Fibroblast of skin of right quadriceps (primary cell): ENCODE measurements around the gene KRT84.

Experiments
- DNase-seq: peaks from one replicate; pipeline ENCODE4 v3.0.0-alpha.2; 2013

KRT84 gene, protein sequence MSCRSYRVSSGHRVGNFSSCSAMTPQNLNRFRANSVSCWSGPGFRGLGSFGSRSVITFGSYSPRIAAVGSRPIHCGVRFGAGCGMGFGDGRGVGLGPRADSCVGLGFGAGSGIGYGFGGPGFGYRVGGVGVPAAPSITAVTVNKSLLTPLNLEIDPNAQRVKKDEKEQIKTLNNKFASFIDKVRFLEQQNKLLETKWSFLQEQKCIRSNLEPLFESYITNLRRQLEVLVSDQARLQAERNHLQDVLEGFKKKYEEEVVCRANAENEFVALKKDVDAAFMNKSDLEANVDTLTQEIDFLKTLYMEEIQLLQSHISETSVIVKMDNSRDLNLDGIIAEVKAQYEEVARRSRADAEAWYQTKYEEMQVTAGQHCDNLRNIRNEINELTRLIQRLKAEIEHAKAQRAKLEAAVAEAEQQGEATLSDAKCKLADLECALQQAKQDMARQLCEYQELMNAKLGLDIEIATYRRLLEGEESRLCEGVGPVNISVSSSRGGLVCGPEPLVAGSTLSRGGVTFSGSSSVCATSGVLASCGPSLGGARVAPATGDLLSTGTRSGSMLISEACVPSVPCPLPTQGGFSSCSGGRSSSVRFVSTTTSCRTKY

DNA sequence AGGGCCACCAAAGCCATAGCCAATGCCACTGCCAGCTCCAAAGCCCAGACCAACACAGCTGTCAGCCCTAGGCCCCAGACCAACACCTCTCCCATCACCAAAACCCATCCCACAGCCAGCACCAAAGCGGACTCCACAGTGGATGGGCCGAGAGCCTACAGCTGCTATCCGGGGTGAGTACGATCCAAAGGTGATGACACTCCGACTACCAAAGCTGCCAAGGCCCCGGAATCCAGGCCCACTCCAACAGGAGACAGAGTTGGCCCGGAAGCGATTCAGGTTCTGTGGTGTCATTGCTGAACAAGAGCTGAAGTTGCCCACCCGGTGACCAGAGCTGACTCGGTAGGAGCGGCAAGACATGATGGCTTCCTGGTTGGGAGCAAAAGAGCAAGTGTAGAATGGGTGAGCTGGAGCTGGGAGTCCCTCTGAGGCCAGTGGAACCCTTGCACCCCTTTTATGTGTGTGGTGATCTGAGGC is at the start of gene KRT84:
TSS of gene KRT84 (minus strand) at position 427 of the 477 bp plus-strand sequence. CDS start at position 360, 67 bp downstream.
- DNase-seq, result no peak

DNA sequence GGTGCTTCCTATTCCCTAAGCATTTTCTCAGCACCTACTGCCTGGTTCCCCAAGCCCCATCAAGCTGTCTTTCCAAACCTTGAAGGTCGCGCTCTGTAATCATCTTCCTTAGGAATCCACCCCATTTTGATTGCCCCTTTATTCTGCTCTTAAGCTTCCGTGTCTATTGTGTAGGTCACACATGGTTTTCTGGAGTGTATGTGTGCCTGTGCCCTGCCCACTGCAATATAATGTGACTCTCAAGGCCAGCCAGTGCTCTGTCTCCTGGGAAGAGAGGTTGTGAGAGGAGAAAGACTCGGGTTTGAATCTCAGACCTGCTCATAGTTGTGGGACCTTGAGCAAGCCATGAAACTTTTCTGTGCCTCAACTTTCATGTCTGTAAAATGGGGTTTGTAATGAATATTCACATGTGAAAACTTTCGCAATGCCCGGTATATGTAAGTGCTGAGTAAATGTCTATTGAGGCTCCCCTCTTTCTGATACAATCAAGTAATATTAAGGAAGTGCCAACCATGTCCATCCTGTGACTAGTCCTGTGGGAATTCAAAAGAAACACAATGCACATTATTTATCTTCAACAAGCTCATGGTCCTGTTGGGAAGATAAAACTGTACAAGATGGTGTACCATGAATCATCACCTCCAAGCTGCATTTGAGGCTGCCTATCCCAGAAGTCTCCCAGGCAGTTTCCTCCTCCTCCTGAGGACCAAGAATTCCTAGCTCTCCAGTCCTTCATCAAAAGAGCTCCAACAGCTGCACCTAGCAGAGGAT is 49.5 kb upstream of the KRT84 start:
- DNase-seq, result no peak

DNA sequence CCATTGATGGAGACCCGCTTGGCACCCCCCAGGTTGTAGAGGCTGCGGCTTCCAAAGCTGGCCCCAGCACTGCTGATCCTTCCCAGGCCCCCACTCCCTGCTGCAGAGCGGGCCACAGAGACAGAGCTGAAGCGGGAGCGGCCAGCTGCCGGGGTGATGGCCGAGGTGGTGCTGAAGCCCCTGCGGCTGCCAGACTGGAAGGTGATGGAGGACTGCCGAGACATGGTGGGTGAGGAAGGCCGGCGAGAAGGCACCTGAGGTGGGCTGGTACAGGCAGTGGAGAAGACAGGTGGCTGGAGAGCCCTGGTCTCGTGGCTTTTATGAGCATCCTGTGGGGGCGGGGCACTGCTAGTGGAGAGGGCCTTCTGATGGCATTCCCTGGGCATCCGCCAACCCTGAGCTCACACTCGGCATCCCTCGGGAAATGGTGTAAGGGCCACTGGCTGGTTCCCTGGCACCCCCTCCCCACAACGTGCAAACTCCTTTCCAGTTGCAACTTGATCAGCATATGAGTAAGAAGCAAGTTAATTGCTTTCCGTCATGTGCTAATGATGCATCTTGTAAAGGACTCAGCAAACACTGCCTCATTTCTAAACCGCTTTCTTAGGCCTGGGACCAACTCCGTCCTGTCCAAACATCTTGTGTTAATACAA is 48.8 kb upstream of the KRT84 start, which contains the start of gene KRT75:
TSS of gene KRT75 (minus strand) at position 291 of the 653 bp plus-strand sequence. CDS start at position 224, 67 bp downstream.
- DNase-seq, result peak; percentile 39

DNA sequence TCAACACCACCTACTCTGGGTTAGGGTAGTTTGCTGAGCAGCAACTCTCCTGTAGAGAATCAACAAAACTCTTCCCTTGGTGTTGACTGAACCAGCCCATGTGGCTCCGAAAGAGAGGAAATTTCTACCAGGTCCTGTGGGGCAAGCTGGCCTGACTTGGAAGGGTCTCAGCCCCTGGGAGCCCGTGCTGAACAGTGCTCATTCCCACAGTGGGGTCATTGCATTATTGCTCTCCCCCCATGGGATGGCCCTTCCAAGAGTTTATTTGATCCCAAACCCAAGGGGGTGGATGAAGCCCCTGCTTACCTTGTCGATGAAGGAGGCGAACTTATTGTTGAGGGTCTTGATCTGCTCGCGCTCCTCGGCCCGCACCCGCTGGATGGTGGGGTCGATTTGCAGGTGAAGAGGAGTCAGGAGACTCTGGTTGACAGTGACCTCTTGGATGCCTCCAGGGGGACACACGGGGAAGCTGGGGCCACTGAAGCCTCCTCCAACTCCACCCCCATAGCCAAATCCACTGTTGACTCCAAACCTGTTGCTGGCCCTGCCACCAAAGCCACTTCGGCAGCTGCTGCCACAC is 48.1 kb upstream of the KRT84 start:
- DNase-seq, result no peak

DNA sequence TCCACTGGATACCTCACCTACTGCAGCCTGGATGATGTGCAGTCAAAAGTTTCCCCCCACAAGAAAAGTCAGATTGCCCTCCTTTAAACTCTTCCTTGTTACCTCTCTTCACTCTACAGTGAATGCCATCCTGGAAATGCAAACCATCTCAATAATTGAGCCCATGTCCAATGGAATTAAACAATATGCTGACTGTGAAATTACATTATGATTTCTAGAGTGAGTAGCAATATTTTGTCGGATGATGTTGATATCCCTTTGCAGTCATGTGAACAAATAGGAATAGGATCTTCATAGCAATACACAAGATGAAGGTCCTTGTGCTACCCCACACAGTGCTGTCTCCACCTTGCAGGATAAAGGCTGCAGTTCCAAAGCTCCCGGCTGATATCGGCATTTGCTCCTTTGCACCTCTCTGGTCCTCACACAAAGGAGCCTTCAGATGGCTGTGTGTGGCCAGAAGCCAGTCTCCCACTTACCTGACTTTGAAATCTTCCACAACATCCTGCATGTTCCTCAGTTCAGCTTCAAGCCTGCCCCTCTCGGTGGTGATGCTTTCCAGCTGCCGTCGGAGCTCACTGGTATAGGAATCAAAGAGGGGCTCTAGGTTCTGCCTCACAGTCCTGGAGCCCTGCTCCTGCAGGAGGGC is 47.2 kb upstream of the KRT84 start:
- DNase-seq, result no peak

DNA sequence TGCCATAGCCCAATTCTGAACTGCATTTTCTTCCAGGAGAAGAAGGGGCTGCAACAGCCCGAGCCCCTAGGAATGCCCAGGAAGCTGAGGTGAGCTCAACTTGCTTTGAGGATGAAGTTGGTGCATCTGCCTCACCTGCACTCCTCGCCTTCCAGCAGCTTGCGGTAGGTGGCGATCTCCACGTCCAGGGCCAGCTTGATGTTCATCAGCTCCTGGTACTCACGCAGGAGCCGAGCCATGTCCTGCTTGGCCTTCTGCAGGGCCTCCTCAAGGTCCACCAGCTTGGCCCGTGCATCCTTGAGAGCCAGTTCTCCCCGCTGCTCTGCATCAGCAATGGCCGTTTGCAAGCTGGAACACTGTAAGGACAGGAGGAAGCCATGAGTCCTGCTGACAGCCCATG is 42.7 kb upstream of the KRT84 start:
- no peak for DNase-seq

DNA sequence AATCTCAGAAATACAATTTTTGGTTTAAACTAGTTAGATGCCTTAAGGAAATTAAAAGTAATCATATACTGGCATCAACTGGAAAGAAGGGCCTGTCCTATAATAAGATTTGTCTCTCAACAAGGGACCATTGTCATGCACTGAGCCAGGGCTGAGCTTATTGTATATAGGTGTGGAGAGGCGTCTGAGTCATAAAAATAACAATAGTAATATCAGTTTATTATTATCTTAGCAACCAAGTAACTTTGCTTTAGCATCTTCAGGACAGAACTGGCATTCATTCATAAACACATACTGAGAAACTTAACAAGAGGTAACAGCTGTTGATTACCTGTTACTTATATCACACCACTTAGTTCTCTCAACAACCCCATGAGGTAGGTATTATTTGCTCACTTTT is 41.6 kb upstream of the KRT84 start:
- no peak for DNase-seq

DNA sequence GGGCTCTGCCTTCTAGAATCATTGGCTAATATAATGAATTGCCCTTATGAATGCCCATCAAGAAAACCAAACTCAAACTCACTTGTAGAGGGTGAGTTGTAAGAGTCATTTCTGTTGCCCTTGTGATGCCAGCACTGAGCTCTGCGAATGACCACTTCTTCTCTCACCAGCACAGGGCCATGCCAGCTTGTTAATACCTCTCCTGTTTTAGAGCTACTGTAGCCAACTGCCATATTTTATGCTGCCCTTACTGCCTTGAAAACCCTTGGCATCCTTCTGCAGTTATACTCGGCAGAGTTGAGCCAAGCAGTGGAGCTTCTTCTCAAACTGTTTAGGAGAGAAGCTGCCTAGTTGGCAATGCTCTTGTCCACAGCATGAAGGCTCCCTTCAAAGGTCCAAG is 40.6 kb upstream of the KRT84 start:
- no peak for DNase-seq

DNA sequence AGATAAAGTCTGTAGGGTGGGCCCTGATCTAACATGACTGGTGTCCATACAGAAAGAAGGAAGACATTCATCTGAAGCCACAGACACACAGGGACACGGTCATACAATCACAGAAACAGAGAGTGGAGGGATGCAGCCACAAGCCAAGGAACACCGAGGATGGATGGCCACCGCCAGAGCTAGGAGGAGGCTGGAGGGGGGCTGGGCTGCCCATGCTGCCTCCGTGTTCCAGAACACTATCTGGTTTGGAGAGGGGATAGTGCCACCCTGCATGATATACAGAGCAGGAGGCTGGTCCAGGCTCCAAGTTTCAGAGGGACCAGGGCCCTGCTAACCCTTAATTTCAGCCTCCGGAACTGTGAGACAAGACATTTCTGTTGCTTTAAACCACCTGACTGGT is 40.0 kb upstream of the KRT84 start:
- DNase-seq, result no peak

DNA sequence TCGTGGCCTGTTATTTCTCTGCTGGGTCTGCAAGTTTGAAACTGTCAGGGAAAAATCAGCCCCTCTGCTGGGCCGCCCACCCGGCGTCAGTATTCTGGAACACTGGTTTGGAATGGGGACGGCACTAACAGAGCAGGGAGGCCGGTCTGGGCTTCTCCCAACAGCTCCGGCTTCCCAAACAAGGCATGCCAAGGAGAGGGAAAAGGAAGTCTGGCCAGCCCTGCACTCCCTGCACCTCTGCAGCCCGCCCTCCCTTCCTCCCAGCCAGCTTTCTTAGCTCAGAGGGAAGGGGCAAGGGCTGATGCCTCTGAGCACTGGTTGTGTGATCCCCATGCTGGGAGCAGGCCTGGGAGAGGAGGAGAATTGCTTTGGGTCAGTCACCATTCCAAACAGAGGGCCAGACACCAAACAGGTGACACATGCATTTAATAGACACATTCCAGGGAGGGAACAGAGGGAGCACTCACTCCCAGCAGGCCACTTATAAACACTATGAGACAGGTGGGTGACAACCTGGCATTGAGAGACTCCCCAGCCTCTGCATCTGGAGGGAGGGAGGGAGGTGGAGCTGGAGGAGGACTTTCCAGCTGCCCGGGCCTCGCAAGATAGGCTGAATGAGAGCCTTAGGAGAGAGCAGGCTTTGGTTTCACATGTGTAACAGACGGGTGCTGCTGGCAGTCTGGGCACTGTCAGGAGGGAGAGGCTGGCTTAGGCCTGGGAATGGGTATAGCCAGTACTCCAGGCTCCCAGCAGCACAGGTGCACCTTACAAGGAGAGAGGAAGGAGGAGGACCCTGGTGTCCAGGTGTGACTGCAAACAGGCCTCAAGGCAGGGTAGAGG is 38.4 kb upstream of the KRT84 start:
- no peak for DNase-seq

DNA sequence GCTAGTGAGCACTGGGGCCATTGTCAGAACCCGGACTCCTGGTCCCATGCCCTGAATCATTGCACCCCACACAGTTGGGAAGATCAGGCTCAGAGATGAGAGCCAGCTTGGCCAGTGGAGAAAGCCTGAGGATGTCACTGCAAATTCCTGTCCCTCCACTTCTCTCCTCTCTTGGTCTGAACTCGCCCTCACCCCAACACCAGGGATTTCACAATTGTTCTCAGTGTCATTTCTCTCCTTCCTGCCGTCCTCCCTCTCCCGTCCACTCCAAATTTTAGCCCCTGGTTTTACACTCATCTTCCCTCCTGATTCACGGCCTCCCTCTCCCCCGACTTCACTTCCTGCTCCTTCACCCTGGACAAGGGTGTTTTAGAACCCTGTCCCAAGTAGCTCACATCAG is 37.6 kb upstream of the KRT84 start:
- no peak for DNase-seq

DNA sequence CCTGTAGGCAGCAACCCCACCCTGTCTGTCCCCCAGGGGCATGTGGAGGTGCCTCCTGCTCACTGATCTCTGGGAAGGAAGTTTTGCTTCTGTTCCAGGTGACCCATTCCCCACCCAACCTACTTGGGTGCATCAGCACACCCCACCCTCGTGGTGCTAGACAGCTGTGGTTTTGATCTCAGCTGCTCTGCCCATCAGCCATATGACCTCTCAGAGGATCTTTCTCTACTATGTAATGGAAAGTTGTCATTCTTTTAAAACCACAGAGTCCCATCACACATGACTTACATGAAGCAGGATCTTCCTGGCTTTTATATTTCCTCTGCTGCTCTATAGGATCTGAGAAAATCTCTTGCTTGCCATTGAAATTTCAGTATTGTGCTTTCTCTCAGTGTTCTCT is 34.2 kb upstream of the KRT84 start:
- peak; percentile 33 for DNase-seq

DNA sequence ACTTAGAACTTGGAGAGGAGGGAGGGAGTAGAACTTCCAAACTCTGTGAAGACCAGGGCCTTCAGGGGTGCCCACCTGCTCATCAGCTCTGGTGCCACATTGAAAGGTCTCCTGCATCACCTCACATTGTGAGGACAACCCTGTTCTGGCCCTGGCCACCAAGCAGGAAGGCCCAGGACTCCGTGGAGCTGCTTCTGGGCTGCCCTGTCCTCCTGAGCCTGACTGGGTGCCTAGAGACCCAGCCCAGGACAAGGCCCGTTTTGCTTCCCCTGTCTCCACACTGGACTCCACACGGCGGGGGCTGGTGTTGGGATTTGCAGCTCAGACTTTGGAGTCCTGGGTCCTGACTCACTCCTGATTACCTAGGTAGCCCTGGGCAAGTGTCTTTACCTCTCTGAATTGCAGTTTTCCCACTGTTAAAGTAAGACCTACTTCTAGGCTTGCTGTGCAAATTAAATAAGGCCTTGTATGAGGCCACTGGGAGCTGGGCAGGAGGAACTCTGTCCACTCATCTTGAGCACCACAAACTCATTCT is 33.2 kb upstream of the KRT84 start:
- no peak for DNase-seq

DNA sequence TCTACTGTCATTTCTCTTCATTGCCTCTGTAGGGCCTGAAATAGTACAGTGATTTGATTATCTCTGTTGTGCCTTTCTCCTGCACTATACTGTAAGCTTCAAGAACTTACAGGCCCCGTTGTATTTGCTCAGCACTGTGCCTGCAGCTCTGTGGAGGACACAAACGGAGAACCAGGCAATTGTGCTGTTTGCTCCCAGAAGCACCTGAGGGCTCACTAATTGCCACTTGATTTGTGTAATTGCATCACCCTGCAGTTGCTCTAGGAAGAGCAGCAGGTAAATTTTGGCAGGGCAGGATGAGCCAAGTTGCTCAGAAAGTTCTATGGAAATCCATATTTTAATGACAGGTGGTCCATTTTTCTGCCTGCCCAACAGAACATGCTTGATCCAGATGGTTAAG is 32.3 kb upstream of the KRT84 start:
- no peak for DNase-seq

DNA sequence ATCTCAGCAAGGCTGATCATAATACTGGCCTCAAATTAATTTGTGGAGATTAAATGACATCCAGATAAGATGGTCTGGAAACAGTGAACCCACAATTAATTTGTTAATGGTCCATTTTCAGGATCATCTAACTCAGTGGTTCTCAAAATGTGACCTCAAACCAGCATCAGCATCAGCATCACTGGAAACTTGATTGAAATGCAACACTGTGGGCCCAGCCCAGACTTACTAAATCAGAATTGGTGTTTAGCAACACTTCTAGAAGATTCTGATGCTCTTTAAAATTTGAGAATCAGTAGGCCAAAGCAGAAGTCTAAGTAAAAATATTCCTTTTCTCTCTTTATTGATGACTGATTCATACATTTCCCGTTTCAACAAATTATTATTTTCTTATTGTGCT is 31.3 kb upstream of the KRT84 start:
- DNase-seq, result no peak

DNA sequence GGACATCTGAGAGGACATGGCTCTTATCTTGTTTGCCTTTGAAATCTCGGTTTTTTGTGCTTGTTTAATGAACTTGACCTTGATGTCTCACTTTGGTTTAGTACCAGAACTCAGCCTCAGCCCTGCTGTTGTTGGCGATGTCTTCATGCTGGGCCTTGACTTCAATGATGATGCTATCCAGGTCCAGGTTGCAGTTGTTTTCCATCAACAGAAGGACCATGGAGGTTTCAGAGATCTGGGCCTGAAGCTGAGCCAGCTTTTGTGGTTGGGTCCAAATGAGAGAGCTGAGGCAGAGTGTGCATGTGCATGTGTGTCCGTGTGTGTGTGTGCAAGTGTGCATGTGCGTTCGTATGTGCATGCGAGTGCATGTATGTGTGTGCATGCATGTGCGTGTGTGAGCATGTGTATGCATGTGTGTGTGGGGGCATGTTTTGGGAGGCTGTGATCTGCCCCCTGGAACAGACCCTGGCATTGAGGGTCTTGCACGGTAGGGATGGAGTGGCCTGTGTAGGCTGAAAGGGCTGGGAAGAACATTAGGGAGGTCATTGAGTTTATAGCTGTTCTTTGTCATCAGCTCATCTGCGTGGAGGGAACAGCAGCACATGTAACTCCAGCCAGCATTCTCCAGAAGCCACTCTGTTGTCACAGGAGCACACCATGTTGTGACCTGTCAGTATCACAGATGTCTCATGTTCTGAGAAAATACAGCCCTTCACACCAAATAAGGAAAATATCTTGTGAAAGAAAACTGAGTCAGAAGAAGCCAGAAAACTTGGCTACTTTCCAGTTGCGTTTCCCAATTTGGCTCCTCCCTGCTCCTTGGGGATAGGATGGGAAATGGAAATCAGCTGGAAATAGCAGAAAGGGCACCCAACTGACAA is 30.7 kb upstream of the KRT84 start:
- peak; percentile 87 for DNase-seq

DNA sequence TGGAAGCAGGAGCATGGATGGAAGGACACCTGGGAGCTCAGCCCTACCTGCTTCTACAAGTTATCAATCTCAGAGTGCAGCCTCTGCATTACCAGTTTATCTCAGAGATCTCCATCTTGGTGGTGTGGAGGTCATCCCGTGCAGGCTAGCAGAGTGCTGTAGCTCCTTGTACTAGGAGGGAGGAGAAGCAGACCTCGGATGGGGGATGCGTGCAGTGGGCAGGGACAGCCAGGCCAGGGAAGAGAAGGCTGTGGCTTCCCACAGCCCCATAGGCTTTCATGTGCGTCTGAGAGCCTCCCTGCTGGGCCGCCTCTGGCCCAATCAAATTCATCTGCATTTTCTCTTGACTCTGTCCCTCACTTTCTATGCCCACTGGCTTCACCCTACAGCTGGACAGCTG is 29.5 kb upstream of the KRT84 start:
- no peak for DNase-seq

DNA sequence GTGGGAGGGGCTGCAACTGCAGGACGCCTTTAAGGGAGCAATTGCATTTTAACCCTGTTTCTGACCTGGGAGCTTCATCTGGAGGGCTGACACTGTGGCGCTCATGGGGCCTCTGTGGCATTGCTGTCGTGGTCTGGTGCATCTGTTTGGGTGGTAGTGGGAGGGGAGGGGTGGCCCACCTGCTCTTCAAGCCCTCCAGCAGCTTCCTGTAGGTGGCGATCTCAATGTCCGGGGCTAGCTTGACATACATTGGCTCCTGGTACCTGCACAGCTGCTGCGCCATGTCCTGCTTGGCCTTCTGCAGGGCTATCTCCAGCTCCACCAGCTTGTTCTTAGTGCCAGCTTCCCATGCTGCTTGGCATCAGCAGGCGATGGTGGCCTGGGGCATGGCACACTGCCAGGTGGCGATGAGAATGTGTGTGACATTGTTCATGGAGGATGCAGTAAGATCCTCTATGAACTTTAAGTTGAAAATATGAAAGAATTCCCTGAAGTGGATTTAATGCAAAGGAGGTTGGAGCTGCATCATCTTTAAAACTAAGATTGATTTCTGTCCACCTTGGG is 28.4 kb upstream of the KRT84 start:
- DNase-seq, result no peak

DNA sequence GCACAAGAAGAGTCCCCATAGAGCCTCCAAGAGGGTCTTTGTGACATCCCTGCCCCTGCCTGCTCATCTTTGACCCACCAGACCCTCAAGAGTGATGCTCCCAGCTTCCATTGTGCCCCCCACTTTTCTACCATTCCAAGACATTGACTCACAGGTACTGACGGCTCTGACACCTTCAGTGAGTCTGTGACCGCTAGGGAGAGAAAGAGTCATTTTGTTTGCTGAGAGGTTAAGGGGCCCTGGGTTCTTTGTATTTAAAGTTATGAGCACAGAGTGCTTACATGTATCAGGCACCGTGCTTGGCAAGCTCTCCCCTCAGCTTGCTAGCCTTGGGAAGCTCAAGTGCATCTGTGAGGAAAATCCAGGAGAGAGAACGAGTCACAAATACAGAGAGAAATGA is 27.8 kb upstream of the KRT84 start:
- DNase-seq, result no peak

DNA sequence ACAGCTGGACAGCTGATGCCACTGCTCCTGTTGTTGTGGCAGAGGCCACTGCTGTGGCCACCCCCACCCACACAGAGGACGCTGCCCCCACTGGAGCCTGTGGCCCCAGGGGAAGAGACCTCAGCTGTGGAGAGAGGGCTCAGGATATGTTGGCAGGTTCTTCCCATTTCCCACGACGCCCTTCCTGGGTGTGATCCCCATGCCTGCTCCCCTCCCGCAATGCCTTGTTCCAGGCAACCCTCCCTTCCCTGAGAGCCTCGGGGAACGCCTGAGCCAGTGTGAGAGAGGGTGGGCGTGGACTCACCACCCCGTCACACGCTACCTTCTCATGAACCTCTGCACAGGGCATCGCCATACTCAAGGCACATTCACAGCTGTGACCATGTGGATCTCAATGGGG is 26.4 kb upstream of the KRT84 start:
- no peak for DNase-seq
